ENCODE measurements around the gene APLNR. TPM values are rescaled to one million over a fixed set of nuclear protein-coding genes. Genes with fewer than 3 reads are reported as not detected.

APLNR gene
- total RNA-seq, 2 experiments from 2014 or later = not detected

DNA sequence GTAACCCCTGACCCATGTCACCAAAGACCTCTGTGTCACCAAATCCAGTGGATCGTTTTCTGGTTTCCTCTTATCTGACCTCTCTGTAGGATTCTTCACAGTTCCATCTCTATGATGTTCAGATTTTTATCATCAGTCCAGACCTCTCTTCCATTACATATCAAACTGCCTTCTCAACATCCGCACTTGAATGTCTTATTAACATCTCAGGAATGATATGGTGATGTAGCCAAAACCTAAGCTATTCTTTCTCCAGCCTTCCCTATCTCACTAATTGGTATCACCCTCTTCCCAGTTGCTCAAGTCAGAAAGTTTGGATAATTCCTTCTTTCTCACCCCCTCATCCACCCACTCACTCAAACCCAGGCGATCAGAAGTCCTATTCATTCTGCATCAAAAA, 13.4 kb downstream of the APLNR start:
- ChIA-PET POLR2A (no interaction called here), CTCF (no interaction called here)

DNA sequence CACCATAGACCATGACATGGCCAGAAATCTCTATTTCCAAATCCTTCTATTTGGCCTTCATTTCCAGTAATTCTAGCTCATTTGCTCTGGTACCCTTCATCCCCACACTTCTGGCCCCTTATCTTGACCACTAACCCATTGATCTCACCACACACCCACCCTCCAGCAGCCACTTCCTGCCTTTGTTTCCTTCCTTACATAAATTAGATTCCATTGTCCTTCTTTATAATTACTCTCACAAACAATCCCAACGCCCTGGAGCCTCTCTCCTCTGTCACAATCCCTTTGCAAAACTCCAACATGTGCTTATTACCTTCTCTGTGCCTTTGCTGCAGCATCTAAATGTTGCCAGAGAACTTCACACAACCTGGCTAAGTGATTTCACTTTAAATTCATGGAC, 14.8 kb downstream of the APLNR start:
- ChIA-PET POLR2A (no interaction called here), CTCF (interaction anchor here (1.0 kb wide), 1 partner anchor 27 kb away, joined by 3 read pairs; no protein-coding TSS in a partner anchor)

DNA sequence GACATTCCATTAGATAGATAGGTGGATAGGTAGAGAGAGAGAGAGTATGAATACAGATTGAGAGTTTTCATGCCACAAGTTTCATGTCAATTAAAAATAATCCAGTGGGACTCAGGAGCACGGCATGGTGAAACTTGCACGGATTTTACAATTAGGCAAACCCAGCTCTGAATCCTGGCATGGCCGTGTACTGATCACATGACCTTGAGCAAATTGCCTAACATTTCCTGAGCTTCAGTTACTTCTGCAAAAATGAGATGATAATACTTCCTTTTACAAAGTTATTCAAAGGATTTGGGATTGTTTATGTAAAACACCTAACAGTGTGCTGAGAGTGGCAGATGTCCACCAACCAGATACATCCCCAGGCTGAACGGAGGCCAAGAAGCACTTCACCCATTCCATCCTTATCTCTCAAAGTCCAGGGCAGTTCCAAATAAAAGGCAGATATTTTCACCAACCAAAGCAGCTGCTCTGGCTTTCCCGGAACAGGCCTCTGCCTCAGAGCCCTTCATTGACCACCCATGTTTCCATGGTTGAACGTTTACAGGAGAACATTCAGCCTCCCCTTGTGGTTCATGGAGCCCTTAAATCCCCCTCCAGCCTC, 17.9 kb downstream of the APLNR start:
- POLR2A ChIA-PET = no interaction called here
- CTCF ChIA-PET = no interaction called here

DNA sequence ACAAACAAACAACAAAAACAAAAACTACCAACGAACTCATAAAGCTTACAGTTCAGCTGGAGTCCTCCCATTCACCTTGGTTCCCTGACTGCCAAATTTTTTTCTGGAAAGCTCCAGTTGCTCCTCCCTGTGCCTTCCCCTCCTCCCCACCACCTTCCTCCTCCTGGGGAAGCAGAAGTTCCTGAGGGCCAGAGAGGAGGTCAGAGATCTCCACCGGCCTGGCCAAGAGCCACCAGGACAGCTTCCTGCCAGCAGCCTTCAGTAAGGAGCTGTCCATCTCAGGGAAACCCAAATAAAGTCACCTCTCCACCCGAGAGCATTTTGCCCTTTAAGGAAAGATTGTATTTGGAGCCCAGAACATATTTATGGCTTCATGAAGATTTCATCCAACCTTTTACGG, 20.0 kb downstream of the APLNR start:
- CTCF ChIA-PET = no interaction called here
- POLR2A ChIA-PET = no interaction called here

DNA sequence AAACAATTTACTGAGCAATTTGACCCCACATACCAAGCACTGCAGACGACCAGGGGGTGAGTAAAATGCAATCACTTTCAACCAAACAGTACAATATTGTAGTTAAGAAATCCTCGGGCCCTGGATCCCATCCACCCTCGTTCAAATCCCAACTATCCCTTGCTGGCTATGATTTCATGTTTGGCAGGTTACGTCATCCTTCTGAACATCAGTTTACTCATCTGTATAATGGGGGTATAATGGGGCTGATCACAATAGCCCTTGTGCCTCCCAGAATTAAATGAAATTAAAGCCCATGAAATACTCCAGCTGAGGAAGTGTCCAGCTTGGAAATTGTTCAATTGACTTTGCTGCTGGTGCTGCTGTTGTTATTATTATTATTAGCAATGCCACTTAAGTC, 20.6 kb downstream of the APLNR start:
- ChIA-PET POLR2A (no interaction called here), CTCF (no interaction called here)

DNA sequence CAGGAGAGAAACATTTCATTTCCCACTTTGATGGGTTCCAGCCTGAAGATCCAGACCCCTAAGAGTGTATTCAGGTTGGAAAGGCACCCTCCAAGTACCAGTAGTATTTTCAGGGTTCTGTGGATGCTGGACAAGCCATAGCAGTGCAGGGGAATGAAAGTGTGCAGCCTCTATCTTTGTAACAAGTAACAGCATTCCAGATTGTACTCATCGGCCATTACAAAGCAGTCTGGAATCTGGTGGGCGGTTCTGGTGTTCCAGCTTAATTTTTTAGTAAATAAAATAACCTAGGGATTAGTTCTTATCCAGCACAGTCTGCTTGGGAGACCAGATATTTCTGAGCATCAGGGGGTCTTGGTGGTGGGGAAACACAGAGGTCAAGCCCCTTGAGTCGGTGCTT, 22.6 kb downstream of the APLNR start:
- ChIA-PET POLR2A (no interaction called here), CTCF (no interaction called here)

DNA sequence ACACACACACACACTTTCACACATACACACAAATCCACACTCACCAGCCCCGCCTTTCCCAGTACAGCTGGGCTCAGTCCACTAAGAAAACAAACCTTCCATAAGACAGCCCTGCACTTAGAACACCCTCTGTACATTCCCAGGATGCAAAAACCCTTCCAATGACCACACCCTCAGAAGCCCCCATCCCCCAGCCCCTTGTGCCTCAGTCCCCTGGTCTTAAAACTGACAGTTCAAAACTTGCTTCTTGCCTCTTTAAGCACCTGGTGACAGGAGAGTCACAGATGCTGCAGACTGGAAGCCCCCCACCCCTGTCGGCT, 23.0 kb downstream of the APLNR start:
- ChIA-PET CTCF (no interaction called here), POLR2A (no interaction called here)

DNA sequence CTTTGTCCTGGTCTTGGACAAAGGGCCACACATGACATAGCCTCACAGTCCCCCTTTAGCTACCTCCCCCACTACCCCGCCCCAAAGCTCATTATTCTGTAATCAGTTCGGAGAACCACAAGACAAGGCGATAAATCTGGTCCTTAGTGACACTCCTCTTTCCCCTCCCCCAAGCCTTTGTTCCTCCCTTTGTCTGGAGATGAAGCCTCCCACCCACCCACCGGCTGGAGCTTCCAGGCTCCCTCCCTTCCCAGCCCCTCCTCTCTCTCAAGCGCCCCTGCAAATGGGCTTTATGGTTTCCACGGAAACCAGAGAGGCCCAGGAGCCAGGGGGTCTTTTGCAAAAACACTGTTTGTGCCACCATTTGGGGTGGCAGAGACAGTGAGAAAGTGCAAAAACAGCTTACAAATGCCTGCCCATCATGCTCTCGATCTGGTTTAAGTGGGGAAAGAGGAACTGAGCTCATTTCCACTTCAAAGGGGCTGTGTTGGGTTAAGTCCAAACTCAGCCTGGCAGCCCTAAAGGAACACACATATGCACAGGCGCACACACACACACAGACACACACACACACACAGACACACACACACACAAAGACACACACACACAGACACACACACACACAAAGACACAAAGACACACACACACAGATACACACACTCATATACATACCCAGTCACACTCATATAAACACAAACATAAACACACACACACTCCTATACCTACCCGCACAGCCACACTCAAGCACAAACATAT, 23.5 kb downstream of the APLNR start:
- CTCF ChIA-PET = no interaction called here
- POLR2A ChIA-PET = no interaction called here

DNA sequence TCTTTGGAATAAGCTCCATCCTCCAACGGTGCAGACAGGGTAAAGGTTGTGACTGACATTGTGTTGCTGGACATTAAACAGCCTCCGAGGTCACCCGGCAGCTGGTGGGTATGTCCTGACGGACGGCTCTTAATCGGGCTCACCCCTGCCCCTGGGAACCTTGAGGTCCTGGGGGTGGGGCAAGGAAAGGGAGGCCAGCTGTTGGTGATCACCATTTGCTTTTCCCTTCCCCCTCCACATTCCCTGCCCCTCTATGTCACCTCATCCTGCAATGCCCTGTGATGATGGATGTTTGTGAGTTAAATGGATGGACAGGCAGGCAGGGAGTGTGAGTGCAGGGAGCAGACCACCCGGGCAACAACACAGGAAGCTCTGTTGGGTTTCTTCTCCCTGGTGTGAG, 26.3 kb downstream of the APLNR start:
- CTCF ChIA-PET = no interaction called here

DNA sequence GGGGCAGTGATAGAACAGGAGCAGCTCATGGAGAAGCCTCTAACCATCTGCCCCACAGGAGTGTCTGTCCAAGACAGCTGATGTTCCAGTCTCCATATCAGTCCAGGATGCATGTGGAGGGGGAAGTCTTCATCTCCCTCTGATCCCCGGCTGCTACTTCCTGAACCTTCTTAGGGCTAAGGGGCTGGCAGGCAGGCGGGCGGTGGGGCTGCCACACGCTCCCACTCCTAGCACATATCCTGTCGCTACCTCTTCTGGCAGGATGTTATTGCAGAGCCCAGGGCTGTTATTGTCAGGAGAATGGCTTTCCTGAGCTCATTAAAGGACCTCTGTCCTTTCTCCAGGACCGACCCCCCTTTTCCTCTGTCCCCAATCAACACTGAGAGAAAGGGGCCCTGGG, 29.9 kb downstream of the APLNR start:
- ChIA-PET POLR2A (no interaction called here), CTCF (no interaction called here)

More for the DNA sequence above, 26.3 kb downstream of the APLNR start:
- POLR2A ChIA-PET = no interaction called here

DNA sequence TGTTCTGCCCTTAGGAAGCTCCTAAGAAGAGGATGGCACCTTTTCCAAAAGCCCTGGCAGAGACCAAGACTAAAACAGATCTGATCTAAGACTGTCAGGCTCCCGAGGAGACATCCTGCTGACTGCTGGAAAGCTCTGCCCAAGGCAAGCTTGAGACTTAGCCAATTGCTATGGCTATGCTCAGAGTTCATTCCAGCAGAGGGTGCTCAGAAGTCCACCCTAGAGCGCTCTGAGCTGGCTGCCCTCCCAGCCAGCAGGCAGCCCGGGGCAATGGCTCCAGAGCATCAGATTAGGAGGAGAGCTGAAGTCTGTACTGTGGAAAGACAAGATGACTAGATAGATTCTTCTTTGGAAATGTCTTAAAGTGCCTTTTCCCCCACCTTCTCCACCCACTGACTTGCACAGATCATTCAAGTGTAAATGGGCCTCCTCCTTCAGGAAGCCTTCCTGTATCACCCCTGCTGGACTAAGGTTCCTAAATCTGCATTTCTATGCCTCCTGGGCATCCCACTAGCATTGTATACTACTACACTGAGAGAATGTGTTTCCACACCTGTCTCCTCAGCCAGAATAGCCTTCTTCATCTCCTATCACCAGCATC, 31.9 kb downstream of the APLNR start:
- ChIA-PET POLR2A (no interaction called here), CTCF (no interaction called here)

DNA sequence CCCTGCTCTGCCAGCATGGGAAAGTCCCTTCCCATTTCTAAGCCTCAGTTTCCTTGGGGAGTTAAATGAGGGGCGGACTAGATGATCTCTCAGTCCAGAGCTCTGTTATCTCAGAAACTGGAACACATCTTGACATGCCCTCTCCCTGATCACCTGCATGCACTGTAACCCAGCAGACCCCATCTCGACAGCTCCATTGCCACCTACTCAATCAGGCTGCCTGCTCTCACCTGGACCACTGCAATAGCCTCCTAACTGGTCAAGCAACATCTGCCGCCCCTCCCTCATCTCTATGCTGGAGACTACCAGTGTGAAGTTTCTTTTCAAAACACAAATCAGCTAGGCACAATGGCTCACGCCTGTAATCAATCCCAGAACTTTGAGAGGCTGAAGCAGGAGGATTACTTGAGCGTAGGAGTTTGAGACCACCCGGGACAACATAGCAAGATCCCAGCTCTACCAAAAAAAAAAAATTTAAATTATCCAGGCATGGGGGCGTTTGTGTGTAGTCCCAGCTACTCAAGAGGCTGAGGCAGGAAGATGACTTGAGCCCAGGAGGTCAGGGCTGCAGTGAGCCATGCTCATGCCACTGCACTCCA, 33.1 kb downstream of the APLNR start:
- CTCF ChIA-PET = no interaction called here
- POLR2A ChIA-PET = no interaction called here

DNA sequence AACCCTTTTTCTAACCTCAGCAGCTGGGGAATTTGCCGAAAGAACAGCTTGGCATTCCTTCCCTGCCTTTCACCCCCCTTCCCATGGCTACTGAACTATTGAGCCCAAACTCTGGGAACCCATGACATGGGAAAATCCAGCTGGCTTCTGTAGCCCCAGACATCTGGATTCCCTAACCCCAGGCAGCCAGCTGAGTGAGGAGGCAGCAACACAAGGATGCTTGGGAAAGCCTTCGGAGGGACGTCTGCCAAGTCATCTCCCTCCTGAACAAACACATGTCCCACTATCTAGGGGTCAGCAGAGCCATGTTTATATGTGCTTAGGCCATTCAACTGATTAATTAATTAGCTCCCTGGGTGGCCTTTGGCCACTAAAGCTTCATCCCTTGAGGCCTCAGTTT, 33.7 kb downstream of the APLNR start:
- POLR2A ChIA-PET = no interaction called here
- CTCF ChIA-PET = no interaction called here

DNA sequence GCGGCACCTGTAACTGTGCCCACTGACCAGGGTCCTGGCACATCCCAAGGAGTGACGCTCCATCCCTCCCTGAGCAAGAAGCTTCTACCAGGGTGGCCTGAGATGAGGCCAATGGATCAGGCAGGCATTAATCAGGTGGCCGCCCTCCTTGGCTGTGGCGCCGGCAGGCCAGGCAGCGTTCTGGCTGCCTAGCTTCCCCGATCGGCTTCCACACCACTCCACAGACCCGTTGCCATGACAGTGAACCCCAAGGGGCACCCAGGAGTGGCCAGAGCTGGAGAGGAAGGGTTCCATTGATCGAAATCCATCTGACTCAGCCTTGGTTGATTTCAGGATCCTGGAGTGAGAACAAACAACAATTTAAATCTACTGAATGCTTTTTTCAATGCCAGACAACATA, 34.8 kb downstream of the APLNR start:
- ChIA-PET CTCF (no interaction called here), POLR2A (no interaction called here)

DNA sequence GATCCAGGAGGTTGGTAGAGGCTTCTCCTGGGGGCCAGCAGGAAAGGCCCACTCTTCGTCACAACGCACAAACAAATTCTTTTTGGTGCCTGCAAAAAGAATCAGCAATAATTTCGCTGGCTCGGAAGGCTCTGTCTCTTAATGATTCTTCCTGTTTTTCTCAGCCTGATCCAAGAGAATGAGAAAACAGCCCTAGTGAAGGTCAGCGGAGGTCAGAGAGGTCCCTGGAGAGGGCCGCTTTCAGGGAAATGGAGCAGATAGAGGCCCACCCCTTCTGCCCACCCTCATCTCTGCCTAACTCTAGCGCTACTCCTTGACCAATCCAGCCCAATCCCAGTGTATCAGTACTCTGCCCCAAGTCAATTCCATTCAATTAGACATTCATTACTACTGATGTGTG, 36.1 kb downstream of the APLNR start:
- ChIA-PET CTCF (interaction anchor here (0.6 kb wide), 1 partner anchor 621 kb away, joined by 4 read pairs; no protein-coding TSS in a partner anchor), POLR2A (no interaction called here)

DNA sequence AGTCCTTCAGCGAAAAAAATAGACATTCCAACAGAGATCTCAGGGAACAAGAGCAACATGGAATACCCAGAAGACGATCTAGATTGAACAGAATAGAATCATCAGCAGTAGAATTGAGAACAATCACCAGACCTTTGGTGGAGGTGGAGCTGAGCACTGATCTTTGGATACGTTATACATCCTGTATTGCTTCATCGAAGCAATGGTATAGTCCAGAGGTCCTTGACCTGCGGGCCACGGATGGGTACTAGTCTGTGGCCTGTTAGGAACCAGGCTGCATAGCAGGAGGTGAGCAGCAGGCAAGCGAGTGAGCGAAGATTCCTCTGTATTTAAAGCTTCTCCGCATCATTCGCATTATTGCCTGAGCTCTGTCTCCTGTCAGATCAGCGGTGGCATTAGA, 37.7 kb downstream of the APLNR start:
- ChIA-PET POLR2A (no interaction called here), CTCF (no interaction called here)

DNA sequence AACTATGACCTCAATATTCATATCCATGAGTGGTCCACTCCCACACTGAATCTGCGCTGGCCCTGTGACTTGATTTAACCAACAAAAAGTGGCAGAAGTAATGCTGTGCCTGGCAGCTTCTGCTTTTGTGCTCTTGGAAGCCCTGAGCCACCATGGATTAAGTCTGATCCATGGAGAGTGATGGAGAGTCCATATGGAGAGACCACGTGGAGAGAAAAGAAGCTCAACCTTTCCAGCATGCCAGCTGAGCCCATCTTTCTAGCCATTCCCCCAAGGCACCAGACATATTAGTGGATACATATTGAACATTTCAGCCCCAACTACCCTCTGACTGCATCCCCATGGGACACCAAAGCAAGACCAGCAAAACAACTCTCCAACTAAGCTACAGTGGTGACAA, 39.3 kb downstream of the APLNR start:
- ChIA-PET CTCF (no interaction called here), POLR2A (no interaction called here)

DNA sequence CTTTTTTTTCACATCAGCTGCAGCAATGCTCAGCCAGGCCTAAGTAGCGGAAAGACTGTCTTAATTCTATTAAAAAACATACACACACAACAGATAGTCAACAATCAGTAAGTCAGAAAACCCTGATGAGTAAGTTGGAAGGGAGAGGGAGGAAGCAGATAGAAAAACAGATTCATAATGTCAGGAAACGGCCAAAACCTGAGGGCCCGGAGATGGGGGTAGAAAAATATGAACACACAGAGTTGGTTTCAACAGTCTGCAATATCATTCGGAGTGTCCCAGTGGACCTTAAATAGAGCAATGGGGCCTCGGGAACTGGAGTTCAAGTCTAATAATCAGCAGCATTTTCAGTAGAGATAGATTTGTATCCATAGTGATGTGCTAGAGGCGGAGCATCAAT, 40.5 kb downstream of the APLNR start:
- POLR2A ChIA-PET = no interaction called here
- CTCF ChIA-PET = no interaction called here

DNA sequence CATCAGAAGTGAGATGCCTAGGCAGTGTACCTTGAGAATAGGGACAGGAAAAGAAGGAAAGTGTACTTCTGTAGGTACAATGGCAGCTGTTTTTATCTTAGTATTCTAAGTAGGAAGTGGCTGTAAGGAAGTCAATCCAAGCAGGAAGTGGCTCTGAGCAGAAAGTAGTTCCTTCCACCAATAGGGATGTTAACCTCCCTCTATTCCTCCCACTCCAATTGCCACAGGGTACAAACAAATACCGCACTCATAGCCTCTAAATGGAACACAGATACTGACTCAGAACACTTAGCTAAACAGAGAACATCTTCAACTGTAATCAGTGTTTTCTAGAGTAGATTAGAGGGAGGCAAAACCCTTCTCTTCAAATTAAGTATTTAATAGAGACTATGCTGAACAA, 44.7 kb downstream of the APLNR start:
- POLR2A ChIA-PET = no interaction called here

DNA sequence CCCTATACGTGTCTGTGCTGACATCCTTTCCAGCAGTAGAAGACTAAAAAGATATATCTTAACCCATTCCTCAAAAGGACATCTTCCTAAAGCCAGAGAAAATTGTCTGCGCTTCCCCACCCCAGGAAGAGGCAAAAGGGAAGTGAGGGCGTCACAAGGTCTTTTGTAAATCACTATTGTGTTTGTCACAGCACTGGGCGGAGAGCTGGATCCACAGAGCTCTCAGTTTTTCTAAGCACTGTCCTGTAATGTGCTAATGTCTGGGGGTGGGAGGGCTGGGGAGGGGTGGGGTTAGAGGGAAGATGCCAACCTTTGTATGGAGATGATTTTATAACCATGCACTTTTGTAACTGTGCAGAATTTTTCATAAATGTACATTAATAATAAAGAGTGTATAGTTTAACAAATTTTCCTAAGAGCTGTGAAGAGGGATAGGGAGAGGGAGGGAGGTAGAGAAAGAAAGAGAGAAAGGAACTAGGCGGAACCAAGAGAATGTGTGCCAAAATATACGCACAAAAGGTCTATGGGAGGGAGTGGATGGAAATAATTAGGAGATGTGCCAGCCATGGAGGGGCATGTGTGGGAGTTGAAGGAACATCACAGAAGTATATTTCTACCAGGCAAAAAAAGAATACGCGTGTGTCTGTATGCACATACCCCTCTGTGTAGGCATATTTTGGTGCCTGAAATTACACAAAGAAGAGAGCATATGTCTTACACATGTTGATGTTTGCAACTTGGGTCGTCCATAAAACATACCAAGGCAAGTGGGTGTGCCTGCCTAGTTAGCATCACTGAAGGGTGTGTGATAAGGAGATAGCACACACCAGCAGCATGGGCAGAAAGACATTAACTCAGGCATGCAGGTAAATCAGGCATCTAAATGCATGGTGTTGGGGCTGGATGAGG, 45.5 kb downstream of the APLNR start:
- ChIA-PET POLR2A (no interaction called here), CTCF (no interaction called here)

More for the DNA sequence above, 44.7 kb downstream of the APLNR start:
- CTCF ChIA-PET = no interaction called here

DNA sequence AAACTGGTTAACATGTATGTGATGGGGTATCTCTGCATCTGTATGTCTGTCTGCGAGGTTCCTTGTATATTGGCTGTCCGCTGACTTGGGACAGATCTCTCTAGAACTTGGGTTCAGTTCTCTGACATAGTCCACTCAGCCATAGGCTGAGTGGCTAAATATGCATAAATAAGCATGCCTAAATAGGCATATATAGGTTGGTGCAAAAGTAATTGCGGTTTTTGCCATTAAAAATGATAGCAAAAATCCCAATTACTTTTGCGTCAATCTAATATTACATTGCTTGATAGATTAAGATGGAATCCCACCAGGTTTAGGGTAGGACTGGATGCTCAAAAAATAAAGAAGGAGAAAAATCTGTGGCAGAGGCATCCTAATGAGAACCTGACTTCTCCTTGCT, 46.5 kb downstream of the APLNR start:
- POLR2A ChIA-PET = no interaction called here
- CTCF ChIA-PET = no interaction called here

All from activated CD8-positive, alpha-beta memory T cell treated with anti-CD3 and anti-CD28 coated beads for 36 hours (primary cell).